NCI-H1930 (cell line): ENCODE results near the gene CDKL2.
A peak's percentile ranks its signal among the peaks of the same experiment; 100 is the strongest.
"Not testable (repeated sequence)": the region's sequence is repeated elsewhere in the genome, so short reads cannot be mapped to it uniquely, and the experiment has no call there.

Experiments used
- DNase-seq, 2 experiments: peaks; one replicate each; lab custom pipeline; 2025; lab: John Stamatoyannopoulos, UW

The CDKL2 gene

GRCh38 chr4:75630174-75630936, at the start of gene CDKL2:
CDKL2 (minus strand) TSS chr4:75630528; CDS start chr4:75625988, 4,540 bp downstream.
- DNase-seq = peak; percentile 88 to 94

DNA sequence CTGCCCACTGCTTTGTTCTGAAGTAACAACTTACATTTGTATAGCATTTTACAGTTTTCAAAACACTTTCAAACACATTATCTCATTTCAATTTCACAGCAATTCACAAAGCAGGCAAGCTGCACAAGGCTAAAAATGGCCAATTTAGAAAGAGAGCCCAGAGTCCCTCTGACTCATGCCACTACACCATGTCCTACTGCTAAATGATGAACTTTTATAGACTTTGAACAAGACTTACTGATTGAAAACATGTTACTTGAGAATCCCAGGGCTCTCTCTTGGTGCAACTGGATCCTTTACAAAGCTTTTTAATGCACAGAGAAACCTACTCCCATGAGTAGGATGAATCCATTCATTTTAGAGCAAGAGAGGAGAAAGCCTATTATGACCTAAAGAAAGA, 48.6 kb upstream of the CDKL2 start:
- no peak for DNase-seq

DNA sequence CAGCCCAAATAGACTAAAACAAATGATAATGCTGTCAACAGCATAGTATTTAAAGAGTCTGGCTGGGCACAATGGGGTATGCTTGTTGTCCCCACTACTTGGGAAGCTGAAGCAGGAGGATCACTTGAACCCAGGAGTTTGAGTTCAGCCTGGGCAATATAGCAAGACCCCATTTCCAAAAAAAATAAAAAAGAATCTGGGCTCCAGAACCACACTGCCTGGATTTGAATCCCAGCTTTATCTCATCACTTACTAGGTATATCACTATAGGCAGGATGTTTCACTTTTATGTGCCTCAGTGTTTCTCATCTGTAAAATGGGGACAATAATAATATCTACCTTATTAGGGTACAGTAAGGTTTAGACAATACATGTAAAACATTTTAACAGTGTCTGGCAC, 48.1 kb upstream of the CDKL2 start:
- no peak for DNase-seq

DNA sequence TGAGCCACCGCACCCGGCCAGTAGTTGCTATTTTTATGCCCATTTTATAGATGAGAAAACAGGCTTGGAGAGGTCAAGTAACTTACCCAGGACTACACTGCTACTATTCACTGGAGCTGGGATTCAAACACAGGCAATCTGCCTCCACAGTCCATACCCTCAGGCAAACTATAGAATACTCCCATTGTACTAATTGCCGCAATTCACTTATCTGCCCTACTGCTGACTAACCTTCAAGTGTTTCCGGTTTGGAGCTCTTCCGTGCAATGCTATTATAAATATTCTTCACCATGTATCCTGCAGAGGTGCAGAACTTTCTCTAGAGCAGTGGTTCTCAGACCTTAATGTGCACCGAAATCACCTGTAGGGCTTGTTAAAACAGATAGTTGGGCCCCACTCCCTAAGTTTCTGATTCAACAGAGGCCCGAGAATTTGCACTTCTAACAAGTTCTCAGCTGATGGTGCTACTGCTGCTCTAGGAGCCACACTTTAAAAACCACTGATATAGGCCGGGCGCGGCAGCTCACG, 44.7 kb upstream of the CDKL2 start:
- DNase-seq = no peak

DNA sequence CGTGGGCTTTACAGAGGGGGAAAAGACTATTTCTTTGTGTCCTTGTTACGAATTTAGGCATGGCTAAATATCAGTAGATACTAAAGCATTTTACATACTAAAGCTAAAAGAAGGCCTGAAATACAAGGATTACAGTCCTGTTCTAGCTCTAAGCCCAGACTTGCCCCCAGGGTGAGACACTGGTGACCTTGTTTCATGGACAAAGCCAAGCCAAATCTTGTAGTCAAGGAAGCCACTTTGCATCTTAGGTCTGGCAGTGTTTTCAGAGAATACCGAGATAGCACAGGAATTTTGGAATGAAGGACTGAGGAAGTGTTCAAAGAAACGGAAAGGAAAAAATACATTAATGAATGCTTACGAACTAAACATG, 43.6 kb upstream of the CDKL2 start:
- no peak for DNase-seq

DNA sequence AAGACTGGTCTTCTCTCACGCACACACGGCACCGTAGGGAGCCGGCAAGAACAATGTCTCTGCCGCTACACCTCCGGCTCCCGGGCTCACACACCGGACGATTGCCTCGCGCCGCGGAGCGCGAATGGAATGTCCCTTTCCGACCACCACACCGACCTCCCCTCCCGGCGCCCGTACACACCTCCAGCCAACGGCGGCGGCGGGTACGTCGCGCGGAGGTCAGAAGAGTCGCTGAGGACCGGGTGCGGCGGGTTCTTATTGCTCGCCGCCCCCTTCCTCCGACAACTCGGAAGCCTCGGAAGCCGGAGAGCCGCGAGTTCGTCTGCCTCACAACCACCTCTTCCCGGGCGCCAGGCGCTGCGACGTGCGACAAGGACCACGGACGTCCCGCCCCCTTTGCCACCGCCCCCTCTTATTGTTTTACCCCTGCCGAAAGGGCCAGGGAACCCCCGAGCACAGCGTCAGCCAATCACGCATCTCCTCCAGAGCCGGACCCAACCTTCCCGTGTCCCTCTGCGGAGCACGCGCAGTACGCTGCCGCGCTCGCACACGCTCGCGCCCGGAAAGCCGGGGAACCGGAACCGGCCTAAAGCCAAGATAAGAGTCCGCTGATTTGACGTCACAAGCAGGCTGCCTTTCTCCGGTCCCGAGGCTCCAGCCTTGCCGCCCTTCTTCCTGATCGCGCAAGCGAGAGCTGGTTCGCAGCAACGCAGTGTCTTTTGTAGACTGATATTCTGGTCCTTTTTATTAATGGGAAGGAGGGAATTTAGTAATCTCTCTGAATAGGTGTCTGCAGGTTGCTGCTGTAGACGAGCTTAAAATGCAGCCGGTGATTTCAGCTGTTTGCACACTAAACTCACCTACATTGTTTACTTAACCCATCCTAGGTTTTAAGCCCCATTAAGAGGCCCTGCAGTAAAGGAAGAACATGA, 43.0 kb upstream of the CDKL2 start, which contains the start of gene G3BP2:
G3BP2 (minus strand) TSS at position 385 of the 932 bp plus-strand sequence. CDS start 11,386 bp downstream, outside the sequence.
- peak; percentile 97 to 98 for DNase-seq

GRCh38 chr4:75672461-75673026, 42.2 kb upstream of the CDKL2 start:
- DNase-seq = peak; percentile 19 to 23

DNA sequence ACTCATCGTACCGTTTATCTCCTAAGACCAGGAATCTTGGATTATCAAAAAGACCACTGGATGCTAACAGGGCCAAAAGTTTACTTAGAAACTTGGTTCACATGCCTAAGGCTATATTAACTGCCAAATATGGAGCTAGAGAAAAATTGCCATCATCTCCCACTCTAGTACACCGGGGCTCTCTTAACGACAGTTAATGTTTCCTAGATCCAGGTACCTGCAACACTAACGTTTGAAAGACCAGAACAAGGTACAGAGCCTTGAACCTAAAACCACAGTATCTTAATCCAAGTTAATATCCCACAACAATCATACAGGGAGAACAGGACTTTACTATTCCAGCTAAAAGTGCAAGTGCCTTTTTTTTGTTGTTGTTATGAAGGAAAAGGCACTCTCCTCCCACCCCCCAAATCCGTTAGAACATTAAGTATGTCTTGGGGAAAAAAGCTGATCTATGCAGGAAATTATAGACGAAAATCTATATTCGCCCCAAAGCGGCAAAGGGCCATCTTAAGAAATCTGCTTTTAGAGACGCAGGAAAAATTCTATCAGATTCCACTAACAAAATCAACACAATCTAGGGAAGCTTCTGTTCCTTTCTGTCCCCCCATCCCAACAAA, 41.6 kb upstream of the CDKL2 start:
- no peak for DNase-seq

DNA sequence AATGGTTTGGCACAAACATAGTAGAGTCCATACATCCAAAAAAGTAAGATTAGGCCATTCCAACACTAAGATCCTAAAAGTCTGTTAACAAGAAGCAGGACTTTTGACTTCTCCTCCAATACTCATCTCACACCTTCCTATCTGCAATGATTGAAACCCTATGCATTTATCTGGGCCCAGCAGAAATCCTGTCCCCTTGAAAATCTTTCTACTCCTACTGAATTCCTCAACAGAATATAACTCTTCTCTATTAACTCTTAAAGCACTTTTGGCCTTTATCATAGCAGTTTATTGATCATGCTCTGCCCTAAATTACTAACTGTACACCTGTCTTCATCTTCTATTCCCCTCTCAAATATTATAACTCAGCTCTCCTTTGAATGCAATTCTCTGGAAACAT, 38.3 kb upstream of the CDKL2 start:
- DNase-seq = no peak

GRCh38 chr4:75667636-75668035, 37.3 kb upstream of the CDKL2 start:
- not testable (repeated sequence) for DNase-seq

GRCh38 chr4:75666299-75666698, 36.0 kb upstream of the CDKL2 start:
- no peak for DNase-seq

GRCh38 chr4:75664604-75665003, 34.3 kb upstream of the CDKL2 start:
- DNase-seq = not testable (repeated sequence)

DNA sequence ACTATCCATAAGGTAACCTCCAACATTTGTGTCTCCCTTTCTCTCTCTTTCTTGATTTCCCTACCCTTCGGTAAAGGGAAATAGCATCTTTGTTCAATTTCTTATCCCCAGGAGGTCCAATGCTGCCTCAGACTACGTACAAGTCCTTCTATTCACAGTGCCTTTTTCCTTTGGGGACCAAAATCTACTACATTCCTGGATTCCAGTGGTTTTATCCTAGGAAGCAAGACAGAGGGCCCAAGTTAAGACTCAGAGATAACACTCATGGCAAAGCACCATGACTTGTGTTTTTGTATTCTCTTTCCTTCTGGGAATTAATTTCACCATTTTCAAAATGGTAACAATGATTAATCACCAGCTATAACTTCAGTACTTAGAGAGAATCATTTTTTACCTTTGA, 32.3 kb upstream of the CDKL2 start:
- no peak for DNase-seq

GRCh38 chr4:75660491-75660890, 30.2 kb upstream of the CDKL2 start:
- DNase-seq = no peak

DNA sequence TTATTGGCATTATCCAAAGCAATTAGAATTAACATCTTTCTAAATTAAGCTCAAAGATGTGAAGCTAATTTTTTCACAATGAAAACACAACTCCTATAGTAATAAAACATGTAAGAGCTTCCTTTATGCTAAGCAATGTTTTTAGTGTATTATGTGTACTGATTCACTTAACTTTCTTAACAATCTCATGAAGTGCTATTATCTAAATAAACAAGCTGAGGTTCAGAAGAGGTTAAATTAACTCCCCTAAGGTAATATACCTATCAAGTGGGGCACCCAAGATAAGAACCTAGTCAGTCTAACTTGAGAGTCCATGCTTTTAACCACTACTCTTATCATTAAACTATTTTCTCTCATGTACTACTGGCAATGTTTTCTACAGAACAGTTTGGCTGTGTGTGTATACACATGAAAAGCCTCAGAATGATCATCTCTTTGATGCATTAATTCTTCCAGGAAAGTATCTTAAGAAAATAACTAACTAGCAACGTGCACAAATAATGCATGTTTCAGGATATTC, 29.2 kb upstream of the CDKL2 start:
- DNase-seq = no peak

DNA sequence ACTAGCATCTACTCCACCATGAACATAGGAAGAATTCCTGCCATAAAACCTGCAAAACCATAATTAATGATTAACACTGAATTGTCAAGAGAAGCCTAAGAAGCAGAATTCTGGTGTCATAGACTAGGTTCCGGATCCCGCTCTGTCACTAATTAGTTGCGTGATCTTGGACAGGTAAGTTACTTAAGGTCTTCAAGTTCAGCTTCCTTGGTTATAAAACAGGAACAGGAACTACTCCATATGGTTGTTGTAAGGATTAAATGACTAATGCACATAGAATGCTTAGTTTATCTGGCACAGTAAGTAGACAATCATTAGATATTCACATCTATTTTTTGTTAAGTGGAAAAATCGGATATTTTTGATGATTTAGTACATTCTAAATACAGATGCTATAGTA, 28.5 kb upstream of the CDKL2 start:
- no peak for DNase-seq

GRCh38 chr4:75655562-75655961, 25.2 kb upstream of the CDKL2 start:
- no peak for DNase-seq

DNA sequence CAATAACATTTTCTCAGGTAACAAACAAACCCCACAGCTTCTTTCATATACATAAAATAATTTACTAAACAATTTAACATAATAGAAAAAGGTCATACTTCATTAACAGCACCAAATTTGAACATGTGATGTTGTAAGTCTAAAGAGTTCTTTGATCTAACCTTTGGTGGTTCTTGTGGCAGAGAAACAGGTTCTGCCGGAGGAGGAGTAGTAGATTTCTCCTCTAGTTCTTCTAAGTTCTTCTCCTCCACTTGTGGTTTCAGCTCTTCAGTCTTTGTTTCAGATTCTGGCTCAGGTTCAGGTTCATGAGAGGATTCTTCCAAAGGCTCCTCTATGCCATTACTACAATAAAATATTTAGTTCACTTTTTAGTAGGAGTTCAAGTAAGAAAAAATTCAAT, 24.6 kb upstream of the CDKL2 start:
- no peak for DNase-seq

- no peak for DNase-seq
These were observed 23.6 kb upstream of the CDKL2 start for GRCh38 chr4:75653845-75654503.

DNA sequence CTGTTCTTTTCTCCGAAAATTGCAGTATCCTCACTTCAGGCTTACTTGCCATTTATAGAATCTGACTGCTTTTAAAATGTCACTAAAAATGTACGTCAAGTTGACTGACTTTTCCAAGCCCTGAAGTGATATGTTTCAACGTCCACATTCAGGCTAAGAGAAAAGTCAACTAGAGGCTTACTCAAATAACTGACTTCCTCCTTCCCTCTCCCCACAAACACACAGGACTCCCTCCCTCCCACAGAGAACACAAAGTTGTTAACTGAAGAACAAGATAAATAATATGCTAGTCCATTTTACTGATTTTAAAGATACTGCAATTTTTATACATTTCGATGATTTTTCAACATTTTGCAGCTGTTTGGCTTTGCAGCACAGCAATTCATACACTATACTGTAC, 13.8 kb upstream of the CDKL2 start:
- no peak for DNase-seq

DNA sequence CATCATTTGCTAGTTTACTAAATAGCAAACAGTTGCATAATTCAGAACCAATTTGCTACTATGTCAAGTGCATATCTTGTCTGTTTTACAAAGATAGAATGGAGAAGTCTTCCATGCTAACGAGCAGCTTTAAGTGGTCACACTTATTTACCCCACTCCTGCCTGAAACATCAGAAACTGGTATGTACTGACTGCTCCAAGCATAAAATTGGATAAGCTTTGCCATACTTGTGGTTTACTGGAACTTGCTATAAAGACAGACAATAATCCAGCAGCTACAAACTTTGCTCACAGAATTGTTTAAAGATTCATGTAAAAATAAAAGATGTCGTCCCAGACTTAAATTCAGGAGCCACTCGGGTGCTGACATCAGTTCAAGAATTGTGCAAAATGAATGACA, 13.3 kb upstream of the CDKL2 start:
- no peak for DNase-seq
